PC-9 (cell line): ENCODE data around the gene RCOR1. TPM values are rescaled to one million over a fixed set of nuclear protein-coding genes. Genes with fewer than 3 reads are reported as not detected.
A peak's percentile ranks its signal among the peaks of the same experiment; 100 is the strongest.

Experiments used
- BruUV-seq: library from RNA; stranded (reverse); fragments of 400-500 nt; replicated peaks from 2 replicates; lab custom pipeline; 2021; lab: Mats Ljungman, UMichigan
- CTCF ChIA-PET: fragments of 300-600 bp; sonication (Branson Sonifier 250); formaldehyde crosslinking; loops from one replicate; lab custom pipeline; 2022; ENCODE audit warnings: antibody characterized with exemption; lab: Charles Lee
- POLR2A ChIA-PET: fragments of 300-600 bp; sonication (Branson Sonifier 250); formaldehyde crosslinking; loops from one replicate; lab custom pipeline; 2022; ENCODE audit warnings: antibody characterized with exemption; ENCODE audit not compliant: unreplicated experiment; lab: Charles Lee
- DNase-seq, 2 experiments: peaks; one replicate each; pipeline versions ENCODE4 v3.0.0 to v3.0.0-alpha.2; 2015 to 2022; ENCODE audit warnings: mixed read lengths in 1 of 2
- H2AFZ ChIP-seq: fragments of 200-600 bp; sonication (generic); 2 replicates; pipeline ENCODE4 v1.8.1; 2017; ENCODE audit warnings: antibody characterized with exemption
- H3F3A ChIP-seq: fragments of 200-600 bp; sonication (generic); 2 replicates; pipeline ENCODE4 v1.8.1; 2017; ENCODE audit warnings: antibody characterized with exemption, mild to moderate bottlenecking, low read depth; ENCODE audit not compliant: insufficient read depth
- H3K27ac ChIP-seq: fragments of 200-600 bp; sonication (generic); 2 replicates; pipeline ENCODE4 v1.6.1; 2016; ENCODE audit warnings: mixed run types
- H3K27me3 ChIP-seq: fragments of 200-600 bp; sonication (generic); 2 replicates; pipeline ENCODE4 v1.6.1; 2016; ENCODE audit warnings: low read depth, mixed run types; ENCODE audit not compliant: insufficient read depth
- H3K36me3 ChIP-seq: fragments of 200-600 bp; sonication (generic); 2 replicates; pipeline ENCODE4 v1.6.1; 2016; ENCODE audit warnings: low read depth, mixed run types
- H3K4me1 ChIP-seq: fragments of 200-600 bp; sonication (generic); replicated peaks from 2 replicates; pipeline ENCODE4 v1.6.1; 2016; ENCODE audit warnings: mixed run types; ENCODE audit not compliant: insufficient read depth
- H3K4me2 ChIP-seq: fragments of 200-600 bp; sonication (generic); 2 replicates; pipeline ENCODE4 v1.6.1; 2017; ENCODE audit warnings: mixed run types
- H3K4me3 ChIP-seq: fragments of 200-600 bp; sonication (generic); 2 replicates; pipeline ENCODE4 v1.6.1; 2016; ENCODE audit warnings: mixed run types
- H3K79me2 ChIP-seq: fragments of 200-600 bp; sonication (generic); 2 replicates; pipeline ENCODE4 v1.6.1; 2017; ENCODE audit warnings: low read depth, mixed run types
- H3K9me2 ChIP-seq: fragments of 200-600 bp; sonication (generic); 2 replicates; pipeline ENCODE4 v1.8.1; 2017; ENCODE audit warnings: mild to moderate bottlenecking; ENCODE audit not compliant: insufficient read depth
- H3K9me3 ChIP-seq: fragments of 200-600 bp; sonication (generic); 2 replicates; pipeline ENCODE4 v1.8.1; 2016; ENCODE audit warnings: low read depth; ENCODE audit not compliant: insufficient read depth
- H4K20me1 ChIP-seq: fragments of 200-600 bp; sonication (generic); 2 replicates; pipeline ENCODE4 v1.8.1; 2017; ENCODE audit not compliant: insufficient read depth
- CTCF ChIP-seq: fragments of 200-600 bp; sonication (generic); conservative IDR thresholded peaks from 2 replicates; pipeline ENCODE4 v1.6.1; 2017; ENCODE audit warnings: mixed run types, antibody characterized with exemption, mild to moderate bottlenecking, moderate library complexity
- EZH2 ChIP-seq: fragments of 200-600 bp; sonication (generic); IDR thresholded peaks from 2 replicates; pipeline ENCODE4 v1.8.0; 2017; ENCODE audit warnings: antibody characterized with exemption, low read depth
- intact Hi-C: fragments of 100-400 bp; cut with micrococcal nuclease; formaldehyde crosslinking; loops from one replicate; pipeline ENCODE4 v1.10.0; 2022; ENCODE audit not compliant: unreplicated experiment
- total RNA-seq: library from RNA; stranded (reverse); gene quantifications from 2 replicates; pipeline ENCODE4 v1.2.3, GENCODE V29; 2021

The RCOR1 gene
- total RNA-seq, 1 experiment from 2014 or later = 67.2 TPM

GRCh38 chr14:102544747-102545460, 47.5 kb upstream of the RCOR1 start:
- Histone ChIP-seq H4K20me1 (no peaks in the 10 kb centered on the region), H3K27ac (no peak overlapping the region), H3K36me3 (no peaks in the 10 kb centered on the region), H3K4me2 (peak overlapping the region; percentile 73), H2AFZ (peak overlapping the region; percentile 63), H3K9me2 (no peaks in the 10 kb centered on the region), H3F3A (peaks cover 21% of the 10 kb centered on the region; the same call in 1 of the 2 replicates), H3K9me3 (no peaks in the 10 kb centered on the region), H3K4me3 (peak overlapping the region; percentile 42; the same call in 1 of the 2 replicates), H3K4me1 (peaks cover 25% of the 10 kb centered on the region), H3K27me3 (peaks cover 14% of the 10 kb centered on the region; the same call in 1 of the 2 replicates), H3K79me2 (no peaks in the 10 kb centered on the region)
- TSS peak; percentile 80 for BruUV-seq
- DNase-seq = peak; percentile 51 to 75
- ChIA-PET POLR2A (interaction anchor here (0.6 to 1.0 kb wide), 2 partner anchors 26 to 41 kb away, joined by 4 to 6 read pairs; no protein-coding TSS in a partner anchor), CTCF (no interaction called here)
- TF ChIP-seq CTCF (no peak), EZH2 (no peak; the same call in 1 of the 2 replicates)
- intact Hi-C loops = no loop called here

- no peak overlapping the region for H2AFZ ChIP-seq
- DNase-seq = peak in 1 of 2 experiments; percentile 35
- BruUV-seq = no TSS peak
These were observed 46.8 kb upstream of the RCOR1 start for GRCh38 chr14:102545461-102546265.

More at GRCh38 chr14:102545461-102546265, 46.8 kb upstream of the RCOR1 start:
- Histone ChIP-seq H3F3A (peaks cover 28% of the 10 kb centered on the region; the same call in 1 of the 2 replicates), H3K27ac (no peak overlapping the region), H3K4me1 (peaks cover 25% of the 10 kb centered on the region), H3K9me3 (no peaks in the 10 kb centered on the region), H3K4me2 (peak overlapping the region; percentile 73), H3K9me2 (no peaks in the 10 kb centered on the region), H3K4me3 (no peak overlapping the region), H3K79me2 (no peaks in the 10 kb centered on the region), H3K27me3 (peaks cover 14% of the 10 kb centered on the region; the same call in 1 of the 2 replicates), H4K20me1 (no peaks in the 10 kb centered on the region), H3K36me3 (no peaks in the 10 kb centered on the region)
- intact Hi-C loops = no loop called here
- ChIA-PET CTCF (no interaction called here), POLR2A (no interaction called here)
- no peak for TF ChIP-seq CTCF
- TF ChIP-seq EZH2 = no peak
